ENCODE measurements around the gene DUSP28.

GRCh38 chr2:240527153-240527750 lies 32.9 kb upstream of the DUSP28 start:
- TF ChIP-seq, protein P1, sequence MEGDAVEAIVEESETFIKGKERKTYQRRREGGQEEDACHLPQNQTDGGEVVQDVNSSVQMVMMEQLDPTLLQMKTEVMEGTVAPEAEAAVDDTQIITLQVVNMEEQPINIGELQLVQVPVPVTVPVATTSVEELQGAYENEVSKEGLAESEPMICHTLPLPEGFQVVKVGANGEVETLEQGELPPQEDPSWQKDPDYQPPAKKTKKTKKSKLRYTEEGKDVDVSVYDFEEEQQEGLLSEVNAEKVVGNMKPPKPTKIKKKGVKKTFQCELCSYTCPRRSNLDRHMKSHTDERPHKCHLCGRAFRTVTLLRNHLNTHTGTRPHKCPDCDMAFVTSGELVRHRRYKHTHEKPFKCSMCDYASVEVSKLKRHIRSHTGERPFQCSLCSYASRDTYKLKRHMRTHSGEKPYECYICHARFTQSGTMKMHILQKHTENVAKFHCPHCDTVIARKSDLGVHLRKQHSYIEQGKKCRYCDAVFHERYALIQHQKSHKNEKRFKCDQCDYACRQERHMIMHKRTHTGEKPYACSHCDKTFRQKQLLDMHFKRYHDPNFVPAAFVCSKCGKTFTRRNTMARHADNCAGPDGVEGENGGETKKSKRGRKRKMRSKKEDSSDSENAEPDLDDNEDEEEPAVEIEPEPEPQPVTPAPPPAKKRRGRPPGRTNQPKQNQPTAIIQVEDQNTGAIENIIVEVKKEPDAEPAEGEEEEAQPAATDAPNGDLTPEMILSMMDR (IDR thresholded peaks at IDR 0.05; ENCODE audit: control extremely low read depth in 1 of 3, insufficient read depth in 1 of 3, low read depth in 1 of 3, low read length in 3 of 3), result no peak
- no peak for TF ChIP-seq EZH2 (IDR thresholded peaks at IDR 0.05; ENCODE audit: low read depth, low read length, severe bottlenecking)
- no peak for TF ChIP-seq POLR2A (IDR thresholded peaks at IDR 0.05; ENCODE audit: control extremely low read depth in 1 of 2, low read depth in 2 of 2, low read length in 2 of 2)

Measured in H1 (cell line).